Vagina (tissue), 2 donors: ENCODE data around the gene G2E3.

Experiments used
- CTCF ChIP-seq, 3 experiments: fragments of 450-650 bp in 2 of 3; fragments of 200-600 bp in 1 of 3; sonication (generic) in 1 of 3; IDR thresholded peaks; one replicate each; pipeline ENCODE4 v1.5.1; 2017 to 2019; ENCODE audit warnings: antibody characterized with exemption in 3 of 3, mild to moderate bottlenecking in 2 of 3, moderate library complexity in 2 of 3
- POLR2A ChIP-seq, 2 donors: fragments of 450-650 bp; IDR thresholded peaks; one replicate each; pipeline ENCODE4 v1.6.1; 2017; ENCODE audit warnings: antibody characterized with exemption in 2 of 2, mild to moderate bottlenecking in 2 of 2, moderate library complexity in 2 of 2
- POLR2AphosphoS5 ChIP-seq, 2 donors: sonication (generic); formaldehyde crosslinking; IDR thresholded peaks; one replicate each; pipeline ENCODE4 v1.9.0; 2017; ENCODE audit warnings: antibody characterized with exemption in 2 of 2, mild to moderate bottlenecking in 2 of 2, low read depth in 1 of 2; ENCODE audit not compliant: insufficient read depth in 1 of 2

DNA sequence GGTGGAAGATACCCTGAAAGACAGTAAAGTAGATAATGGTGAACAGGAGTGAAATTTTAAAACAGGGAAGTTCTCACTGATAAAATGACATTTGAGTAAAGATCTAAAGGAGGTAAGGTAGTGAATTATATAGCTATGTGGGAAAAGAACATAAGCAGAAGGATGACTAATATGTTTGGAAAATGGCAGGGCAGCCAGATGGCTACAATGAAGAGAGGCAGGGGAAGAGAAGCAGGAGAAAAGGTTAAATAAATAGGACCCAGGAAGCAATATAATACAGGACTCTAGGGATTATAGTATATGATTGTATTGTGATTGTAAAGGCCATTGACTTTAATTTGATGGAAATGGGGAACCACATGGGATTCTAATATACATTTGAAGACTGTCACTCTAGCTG, 96.2 kb downstream of the G2E3 start:
- no peak for TF ChIP-seq CTCF (IDR thresholded peaks at IDR 0.05)
- TF ChIP-seq POLR2A (IDR thresholded peaks at IDR 0.05): no peak
- TF ChIP-seq POLR2AphosphoS5 (IDR thresholded peaks at IDR 0.05; ENCODE audit: insufficient read depth in 1 of 2, low read depth in 1 of 2): no peak
